HUES48 (cell line): ENCODE data around the gene NR3C1.
"Not testable (repeated sequence)": the region's sequence is repeated elsewhere in the genome, so short reads cannot be mapped to it uniquely, and the experiment has no call there.

Experiments
- H3K27ac ChIP-seq: one replicate; pipeline ENCODE4 v1.7.0; 2013; ENCODE audit warnings: low read depth, low read length, inconsistent platforms
- H3K27me3 ChIP-seq: 2 replicates; pipeline ENCODE4 v1.6.1; 2013; ENCODE audit warnings: mild to moderate bottlenecking, low read length; ENCODE audit not compliant: control insufficient read depth, insufficient read depth
- H3K36me3 ChIP-seq: 2 replicates; pipeline ENCODE4 v1.6.1; 2013; ENCODE audit warnings: low read length; ENCODE audit not compliant: control insufficient read depth, insufficient read depth
- H3K4me1 ChIP-seq: 2 replicates; pipeline ENCODE4 v1.6.1; 2013; ENCODE audit warnings: mild to moderate bottlenecking, low read length; ENCODE audit not compliant: control insufficient read depth, insufficient read depth
- H3K4me3 ChIP-seq: 2 replicates; pipeline ENCODE4 v1.5.1; 2013; ENCODE audit warnings: mild to moderate bottlenecking, low read depth, low read length
- H3K9ac ChIP-seq: 2 replicates; pipeline ENCODE4 v1.6.1; 2013; ENCODE audit warnings: mild to moderate bottlenecking, low read depth, low read length, moderate library complexity
- H3K9me3 ChIP-seq: 2 replicates; pipeline ENCODE4 v1.6.1; 2013; ENCODE audit warnings: low read length; ENCODE audit not compliant: control insufficient read depth, insufficient read depth

Gene NR3C1

DNA sequence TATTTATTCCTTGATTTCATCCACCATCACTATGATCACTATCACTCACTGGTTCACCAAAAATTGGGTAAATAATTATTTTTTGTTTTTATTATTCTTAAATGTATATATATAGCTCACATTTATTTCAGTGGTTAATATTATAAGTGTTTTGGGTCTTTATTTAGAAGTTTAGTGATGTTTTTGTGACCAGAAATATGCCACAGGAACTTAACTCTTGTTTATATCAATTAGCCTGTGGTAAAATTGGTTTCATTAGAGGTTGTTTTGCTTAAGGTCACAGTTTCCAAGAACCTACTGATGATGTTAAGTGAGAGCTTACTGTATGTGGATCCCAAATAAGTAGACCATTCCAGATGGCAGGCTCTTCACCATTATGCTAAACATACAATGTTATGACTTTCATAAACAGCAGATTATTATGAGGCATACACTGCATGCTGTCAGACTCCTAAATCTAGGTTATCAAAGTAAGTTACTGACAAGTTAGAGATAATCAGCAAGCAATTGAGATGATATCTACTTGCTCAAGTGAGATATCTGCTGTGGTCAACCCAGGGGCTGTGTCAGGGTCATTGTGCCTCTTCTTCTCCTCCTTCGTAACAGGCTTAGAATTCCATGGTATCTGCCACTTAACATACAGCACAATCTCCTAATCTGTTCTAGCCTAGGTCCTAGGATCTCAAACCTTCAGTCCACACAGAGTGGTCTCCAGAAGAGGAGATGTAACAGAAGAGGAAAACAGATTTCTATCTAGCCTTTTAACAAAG, 57.6 kb downstream of the NR3C1 start:
- Histone ChIP-seq H3K4me1 (peaks cover 3% of the 10 kb centered on the region; the same call in 1 of the 2 replicates), H3K36me3 (no peaks in the 10 kb centered on the region)

DNA sequence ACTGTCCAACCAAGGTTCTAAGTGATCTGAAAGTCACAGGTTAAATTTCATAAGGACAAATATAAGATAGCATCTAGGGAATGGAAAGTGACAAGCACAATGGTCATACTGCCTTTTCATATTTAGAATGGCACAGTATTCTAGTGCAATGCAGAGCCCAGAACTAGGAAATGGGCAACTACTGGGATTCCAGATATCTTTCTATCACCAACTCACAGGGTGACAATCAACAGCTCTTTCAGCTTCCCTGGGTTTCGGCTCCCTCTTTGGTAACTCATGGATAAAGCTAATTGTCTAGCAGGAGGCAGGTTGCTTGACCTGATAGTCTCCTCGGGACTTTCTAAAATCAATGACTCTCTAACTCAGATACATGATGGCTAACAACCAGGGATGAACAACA, 60.4 kb downstream of the NR3C1 start:
- H3K36me3 ChIP-seq = no peaks in the 10 kb centered on the region
- no peaks in the 10 kb centered on the region for H3K4me1 ChIP-seq
- H3K9me3 ChIP-seq = no peaks in the 10 kb centered on the region
- no peak overlapping the region for H3K4me3 ChIP-seq
- no peak overlapping the region for H3K27ac ChIP-seq
- no peak overlapping the region for H3K9ac ChIP-seq
- no peaks in the 10 kb centered on the region for H3K27me3 ChIP-seq

More for the DNA sequence above, 57.6 kb downstream of the NR3C1 start:
- H3K9me3 ChIP-seq = no peaks in the 10 kb centered on the region
- H3K9ac ChIP-seq = no peak overlapping the region
- H3K27me3 ChIP-seq = no peaks in the 10 kb centered on the region
- no peak overlapping the region for H3K27ac ChIP-seq
- no peak overlapping the region for H3K4me3 ChIP-seq

DNA sequence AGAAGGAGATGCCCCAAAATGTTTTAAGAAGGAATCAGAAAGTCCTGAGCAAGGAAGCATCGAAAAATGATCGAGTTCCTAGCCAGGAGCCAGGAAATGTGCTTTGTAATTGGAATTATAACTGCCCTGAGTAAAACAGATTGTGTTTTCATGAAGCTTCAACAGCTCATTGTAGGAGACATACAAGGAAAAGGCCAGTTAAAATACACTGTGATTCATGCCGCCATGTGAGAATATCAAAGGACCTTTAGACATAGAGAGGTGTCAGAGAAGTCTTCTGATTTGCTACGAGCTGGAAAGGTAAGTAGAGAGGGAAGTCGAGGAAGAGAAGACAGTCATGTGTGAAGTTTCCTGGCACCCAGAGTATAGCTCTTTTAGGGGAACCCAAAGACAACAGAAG, 60.9 kb downstream of the NR3C1 start:
- no peaks in the 10 kb centered on the region for H3K27me3 ChIP-seq
- no peak overlapping the region for H3K4me3 ChIP-seq
- no peaks in the 10 kb centered on the region for H3K9me3 ChIP-seq
- H3K9ac ChIP-seq = no peak overlapping the region
- no peaks in the 10 kb centered on the region for H3K36me3 ChIP-seq
- no peak overlapping the region for H3K27ac ChIP-seq
- H3K4me1 ChIP-seq = no peaks in the 10 kb centered on the region

DNA sequence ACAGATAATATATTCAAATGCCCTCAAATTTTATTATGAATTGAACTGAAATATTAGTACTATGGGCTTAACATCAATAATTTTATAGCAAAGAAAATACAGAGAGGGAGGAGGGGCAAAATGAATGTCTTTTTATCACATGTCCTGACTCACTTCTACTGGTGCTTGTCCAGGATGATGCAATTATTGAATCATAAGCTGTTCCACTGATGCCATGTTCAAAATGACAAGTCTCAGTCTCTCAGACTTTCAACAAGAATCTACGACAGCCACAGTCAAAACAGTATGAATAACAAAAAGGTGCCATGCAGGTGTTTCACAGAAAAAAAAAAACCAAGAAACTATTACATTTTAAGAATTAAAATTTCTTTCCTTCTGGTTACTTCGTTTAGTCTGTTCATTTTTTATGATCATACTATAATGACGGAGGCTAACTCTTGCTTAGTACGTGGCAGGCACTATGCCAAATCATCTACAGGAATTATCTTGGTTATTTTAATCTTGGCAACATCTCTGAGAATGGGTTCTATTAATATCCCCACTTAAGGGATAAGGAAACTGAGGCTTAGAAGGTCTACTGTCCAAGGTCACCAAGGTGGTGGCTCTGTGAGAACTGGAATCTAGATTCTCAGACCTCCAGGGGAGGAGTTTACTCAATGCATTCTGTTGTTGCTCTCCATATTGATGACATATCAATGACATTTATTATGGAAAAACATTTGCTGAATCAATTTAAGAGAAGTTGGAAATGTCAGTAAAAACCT, 61.5 kb downstream of the NR3C1 start:
- no peak overlapping the region for H3K4me3 ChIP-seq
- H3K27me3 ChIP-seq = no peaks in the 10 kb centered on the region
- H3K9me3 ChIP-seq = no peaks in the 10 kb centered on the region
- H3K27ac ChIP-seq = no peak overlapping the region
- H3K36me3 ChIP-seq = no peaks in the 10 kb centered on the region
- no peaks in the 10 kb centered on the region for H3K4me1 ChIP-seq
- no peak overlapping the region for H3K9ac ChIP-seq

DNA sequence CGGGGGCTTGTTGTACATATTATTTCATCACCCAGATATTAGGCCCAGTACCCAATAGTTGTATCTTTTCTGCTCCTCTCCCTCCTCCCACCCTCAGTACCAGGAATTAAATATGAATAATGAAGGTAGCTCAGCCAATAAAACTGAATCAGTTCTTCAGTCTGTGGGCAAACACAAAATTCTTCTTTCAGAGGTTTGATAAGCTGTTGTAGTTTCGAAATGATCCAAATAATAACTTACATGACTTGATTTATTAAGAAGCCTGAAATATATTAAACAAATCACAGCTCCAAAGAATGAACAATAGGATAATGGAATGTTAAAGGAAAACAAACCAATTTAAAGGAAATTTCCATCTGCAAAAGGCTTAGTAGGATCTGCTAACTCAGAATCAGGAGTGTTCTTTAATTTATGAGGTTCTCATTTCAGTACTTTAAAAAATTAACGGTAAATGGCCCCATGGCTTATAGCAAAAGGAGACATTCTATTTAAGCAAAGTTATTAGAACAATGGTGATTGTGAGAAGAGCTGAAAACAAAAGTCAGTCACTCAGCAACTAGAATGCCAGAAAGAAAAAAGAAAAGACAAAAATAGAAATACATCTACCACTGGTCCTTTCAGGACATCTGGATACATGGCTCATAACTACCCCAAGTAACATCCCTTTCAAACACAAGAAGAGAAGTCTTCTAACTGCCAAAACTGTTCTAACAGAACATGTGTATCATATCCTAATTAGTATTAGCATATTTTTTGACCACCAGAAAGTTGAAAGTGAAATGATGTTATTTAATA, 62.4 kb downstream of the NR3C1 start:
- Histone ChIP-seq H3K4me3 (no peak overlapping the region), H3K27ac (no peak overlapping the region), H3K9ac (no peak overlapping the region), H3K9me3 (no peaks in the 10 kb centered on the region), H3K27me3 (no peaks in the 10 kb centered on the region), H3K4me1 (no peaks in the 10 kb centered on the region), H3K36me3 (no peaks in the 10 kb centered on the region)

DNA sequence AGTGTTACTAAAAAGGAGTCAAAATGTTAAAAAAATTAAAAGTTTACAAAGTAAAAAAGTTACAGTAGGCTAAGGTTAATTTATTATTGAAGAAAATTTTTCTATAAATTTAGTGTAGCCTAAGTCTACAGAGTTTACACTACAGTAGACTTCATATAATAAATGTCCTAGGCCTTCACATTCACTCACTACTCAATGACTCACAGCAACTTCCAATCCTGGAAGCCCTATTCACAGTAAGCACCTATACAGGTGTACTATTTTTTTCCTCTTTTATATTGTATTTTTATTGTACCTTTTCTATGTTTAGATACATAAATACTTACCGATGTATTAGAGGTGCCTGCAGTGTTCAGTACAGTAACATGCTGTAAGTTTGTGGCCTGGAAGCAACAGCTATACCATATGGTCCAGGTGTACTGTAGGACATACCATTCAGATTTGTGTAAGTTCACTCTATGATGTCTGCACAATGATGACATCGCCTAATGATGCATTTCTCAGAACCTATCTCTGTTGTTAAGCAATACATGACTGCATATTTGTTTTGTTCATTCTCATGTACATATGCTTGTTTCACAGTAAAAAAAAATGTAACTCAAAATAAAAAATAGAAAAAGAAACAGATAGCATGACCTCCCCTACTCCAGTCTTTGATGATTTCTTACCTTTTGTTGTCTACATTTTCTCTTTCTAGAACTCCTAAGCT, 64.7 kb downstream of the NR3C1 start:
- Histone ChIP-seq H3K27ac (no peak overlapping the region), H3K9me3 (no peaks in the 10 kb centered on the region), H3K4me1 (no peaks in the 10 kb centered on the region), H3K36me3 (no peaks in the 10 kb centered on the region), H3K4me3 (no peak overlapping the region), H3K9ac (no peak overlapping the region), H3K27me3 (no peaks in the 10 kb centered on the region)

DNA sequence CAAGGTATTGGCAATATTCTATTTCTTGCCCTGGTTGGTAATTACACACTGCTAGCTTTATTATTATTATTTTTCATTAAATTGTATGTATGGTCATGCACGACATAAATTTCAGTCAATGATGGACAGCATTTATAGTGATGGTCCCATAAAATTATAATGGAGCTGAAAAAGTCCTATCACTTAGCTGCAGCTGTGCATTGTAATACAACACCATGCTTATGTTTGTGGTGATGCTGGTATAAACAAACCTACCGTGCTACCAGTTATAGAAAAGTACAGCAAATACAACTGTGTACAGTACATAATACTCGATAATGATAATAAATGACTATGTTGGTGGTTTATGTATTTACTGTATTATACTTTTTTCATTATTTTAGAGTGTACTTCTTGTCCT, 65.5 kb downstream of the NR3C1 start:
- no peak overlapping the region for H3K9ac ChIP-seq
- no peak overlapping the region for H3K4me3 ChIP-seq
- no peaks in the 10 kb centered on the region for H3K4me1 ChIP-seq
- H3K36me3 ChIP-seq = no peaks in the 10 kb centered on the region
- no peak overlapping the region for H3K27ac ChIP-seq
- H3K27me3 ChIP-seq = no peaks in the 10 kb centered on the region
- H3K9me3 ChIP-seq = no peaks in the 10 kb centered on the region

DNA sequence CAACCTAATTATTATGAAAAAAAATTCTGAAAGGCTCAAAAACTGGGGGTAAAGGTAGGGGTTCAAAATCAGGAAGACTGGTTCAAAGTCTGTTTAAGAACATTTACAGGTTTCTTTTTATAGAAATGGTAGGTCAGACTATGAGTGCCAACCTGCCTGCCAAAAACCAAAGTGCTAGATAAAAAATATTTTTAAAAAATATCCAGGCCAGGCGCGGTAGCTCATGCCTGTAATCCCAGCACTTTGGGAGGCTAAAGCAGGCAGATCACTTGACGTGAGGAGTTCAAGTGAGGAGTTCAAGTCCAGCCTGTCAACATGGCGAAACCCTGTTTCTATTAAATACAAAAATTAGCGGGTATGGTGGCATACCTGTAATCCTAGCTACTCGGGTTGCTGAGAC, 67.0 kb downstream of the NR3C1 start:
- no peaks in the 10 kb centered on the region for H3K36me3 ChIP-seq
- no peaks in the 10 kb centered on the region for H3K9me3 ChIP-seq
- no peak overlapping the region for H3K27ac ChIP-seq
- H3K4me3 ChIP-seq = no peak overlapping the region
- H3K27me3 ChIP-seq = no peaks in the 10 kb centered on the region
- H3K9ac ChIP-seq = no peak overlapping the region
- H3K4me1 ChIP-seq = no peaks in the 10 kb centered on the region

DNA sequence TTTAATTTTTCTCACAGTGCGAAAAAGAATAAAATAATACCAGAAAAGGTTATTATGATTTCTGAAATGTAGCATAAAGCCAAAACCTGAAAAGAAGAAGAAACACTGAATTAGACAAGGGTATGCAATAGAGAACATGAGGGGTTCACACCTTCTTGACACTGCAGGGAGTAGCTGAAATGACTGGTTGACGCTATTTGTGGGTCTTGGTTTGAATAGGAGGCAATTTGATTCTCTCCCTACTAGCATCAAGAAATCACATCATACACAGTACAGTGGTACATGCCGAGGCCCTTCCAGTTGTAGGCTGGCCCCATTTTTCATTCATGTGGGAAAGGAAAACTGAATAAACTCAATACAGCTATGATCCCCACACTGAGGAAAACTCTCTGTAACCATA, 68.6 kb downstream of the NR3C1 start:
- no peaks in the 10 kb centered on the region for H3K9me3 ChIP-seq
- H3K4me1 ChIP-seq = no peaks in the 10 kb centered on the region
- no peak overlapping the region for H3K9ac ChIP-seq
- no peak overlapping the region for H3K27ac ChIP-seq
- H3K27me3 ChIP-seq = no peaks in the 10 kb centered on the region
- H3K4me3 ChIP-seq = no peak overlapping the region
- no peaks in the 10 kb centered on the region for H3K36me3 ChIP-seq

DNA sequence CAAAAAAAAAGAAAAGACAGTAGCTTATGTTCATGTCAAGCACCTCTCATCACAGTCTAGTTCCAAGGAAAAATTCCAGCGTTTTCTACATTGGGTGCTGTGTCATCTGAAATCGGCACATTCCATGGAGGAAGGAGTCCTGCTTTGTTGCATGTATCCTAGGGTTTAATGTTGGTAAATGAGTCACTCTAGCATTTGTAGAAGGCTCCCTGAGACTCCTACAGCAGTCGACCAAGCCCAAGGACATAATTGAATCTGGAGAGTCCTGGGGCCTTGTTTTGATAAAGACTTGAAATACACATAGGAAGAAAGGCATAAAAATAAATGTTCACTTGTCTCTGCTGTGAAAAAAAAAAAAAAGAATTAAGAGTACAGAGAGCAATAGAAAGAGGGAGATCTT, 69.1 kb downstream of the NR3C1 start:
- not testable (repeated sequence) for H3K36me3 ChIP-seq

More for the DNA sequence above, 69.1 kb downstream of the NR3C1 start:
- H3K9ac ChIP-seq, H3K4me1 ChIP-seq, H3K27ac ChIP-seq, H3K9me3 ChIP-seq, H3K27me3 ChIP-seq, H3K4me3 ChIP-seq: not testable (repeated sequence)
